Endothelial cell (in vitro differentiated cells): ENCODE measurements around the gene ANKRD63. TPM values are rescaled to one million over a fixed set of nuclear protein-coding genes. Genes with fewer than 3 reads are reported as not detected.

Source experiments
- DNase-seq: peaks from one replicate; pipeline ENCODE4 v3.0.0; 2021; ENCODE audit warnings: low spot score
- H3K27ac Mint-ChIP-seq: one replicate; pipeline ENCODE4 v1.8.0; 2021; ENCODE audit warnings: mixed read lengths, inconsistent platforms; ENCODE audit not compliant: unreplicated experiment
- H3K27me3 Mint-ChIP-seq: one replicate; pipeline ENCODE4 v1.8.0; 2021; ENCODE audit warnings: mild to moderate bottlenecking, moderate library complexity, mixed read lengths, inconsistent platforms; ENCODE audit not compliant: unreplicated experiment
- H3K36me3 Mint-ChIP-seq: one replicate; pipeline ENCODE4 v1.8.0; 2021; ENCODE audit warnings: mild to moderate bottlenecking, low read depth, mixed read lengths, inconsistent platforms; ENCODE audit not compliant: unreplicated experiment
- H3K4me1 Mint-ChIP-seq: one replicate; pipeline ENCODE4 v1.8.0; 2021; ENCODE audit warnings: mild to moderate bottlenecking, mixed read lengths, inconsistent platforms; ENCODE audit not compliant: unreplicated experiment
- H3K4me3 Mint-ChIP-seq: one replicate; pipeline ENCODE4 v1.8.0; 2021; ENCODE audit warnings: mild to moderate bottlenecking, mixed read lengths, inconsistent platforms; ENCODE audit not compliant: unreplicated experiment
- H3K9me3 Mint-ChIP-seq: one replicate; pipeline ENCODE4 v1.8.0; 2021; ENCODE audit warnings: mixed read lengths, inconsistent platforms; ENCODE audit not compliant: unreplicated experiment
- CTCF ChIP-seq: fragments of 200-600 bp; sonication (generic); IDR thresholded peaks from one replicate; pipeline ENCODE4 v1.5.0; 2021; ENCODE audit warnings: antibody characterized with exemption; ENCODE audit not compliant: unreplicated experiment
- total RNA-seq: library from RNA; stranded (reverse); fragmentation: NEBNext Ultra II Directional; extraction: Animal tissue kit (Norgen Biotek cat#: 25700); gene quantifications from one replicate; pipeline ENCODE4 v1.2.1, GENCODE V29; 2021; ENCODE audit not compliant: unreplicated experiment

Gene ANKRD63
- total RNA-seq, 1 donor from 2014 or later = not detected

- DNase-seq = no peak
- peaks cover 9% of the 10 kb centered on the region for H3K27me3 Mint-ChIP-seq
- no peak overlapping the region for H3K4me3 Mint-ChIP-seq
- no peak for TF ChIP-seq CTCF
- no peaks in the 10 kb centered on the region for H3K36me3 Mint-ChIP-seq
- H3K9me3 Mint-ChIP-seq = no peaks in the 10 kb centered on the region
- H3K4me1 Mint-ChIP-seq = peaks cover 25% of the 10 kb centered on the region
- H3K27ac Mint-ChIP-seq = no peak overlapping the region
These were observed 31.9 kb upstream of the ANKRD63 start for GRCh38 chr15:40314723-40315276.

- Mint-ChIP-seq H3K27me3 (peaks cover 12% of the 10 kb centered on the region), H3K9me3 (no peaks in the 10 kb centered on the region), H3K36me3 (no peaks in the 10 kb centered on the region), H3K4me1 (peaks cover 34% of the 10 kb centered on the region), H3K27ac (no peak overlapping the region), H3K4me3 (no peak overlapping the region)
- no peak for DNase-seq
- TF ChIP-seq CTCF = no peak
These were observed 30.9 kb upstream of the ANKRD63 start for GRCh38 chr15:40313531-40314398.

- no peak for TF ChIP-seq CTCF
- Mint-ChIP-seq H3K27me3 (peaks cover 12% of the 10 kb centered on the region), H3K4me1 (peaks cover 42% of the 10 kb centered on the region), H3K4me3 (no peak overlapping the region), H3K27ac (no peak overlapping the region), H3K9me3 (no peaks in the 10 kb centered on the region), H3K36me3 (no peaks in the 10 kb centered on the region)
- no peak for DNase-seq
These were observed 29.7 kb upstream of the ANKRD63 start for GRCh38 chr15:40312370-40313158.

- DNase-seq = no peak
- no peak for TF ChIP-seq CTCF
- H3K36me3 Mint-ChIP-seq = no peaks in the 10 kb centered on the region
- H3K27me3 Mint-ChIP-seq = peaks cover 15% of the 10 kb centered on the region
- peaks cover 51% of the 10 kb centered on the region for H3K4me1 Mint-ChIP-seq
- H3K27ac Mint-ChIP-seq = no peak overlapping the region
- H3K4me3 Mint-ChIP-seq = no peak overlapping the region
- H3K9me3 Mint-ChIP-seq = no peaks in the 10 kb centered on the region
These were observed 28.1 kb upstream of the ANKRD63 start for GRCh38 chr15:40310993-40311392.
